GM19240 (cell line): ENCODE data around the gene ITGB5.

Experiments used
- DNase-seq: peaks from one replicate; pipeline ENCODE4 v3.0.0; 2011; ENCODE audit warnings: low spot score; ENCODE audit not compliant: insufficient read length

Gene ITGB5

DNA sequence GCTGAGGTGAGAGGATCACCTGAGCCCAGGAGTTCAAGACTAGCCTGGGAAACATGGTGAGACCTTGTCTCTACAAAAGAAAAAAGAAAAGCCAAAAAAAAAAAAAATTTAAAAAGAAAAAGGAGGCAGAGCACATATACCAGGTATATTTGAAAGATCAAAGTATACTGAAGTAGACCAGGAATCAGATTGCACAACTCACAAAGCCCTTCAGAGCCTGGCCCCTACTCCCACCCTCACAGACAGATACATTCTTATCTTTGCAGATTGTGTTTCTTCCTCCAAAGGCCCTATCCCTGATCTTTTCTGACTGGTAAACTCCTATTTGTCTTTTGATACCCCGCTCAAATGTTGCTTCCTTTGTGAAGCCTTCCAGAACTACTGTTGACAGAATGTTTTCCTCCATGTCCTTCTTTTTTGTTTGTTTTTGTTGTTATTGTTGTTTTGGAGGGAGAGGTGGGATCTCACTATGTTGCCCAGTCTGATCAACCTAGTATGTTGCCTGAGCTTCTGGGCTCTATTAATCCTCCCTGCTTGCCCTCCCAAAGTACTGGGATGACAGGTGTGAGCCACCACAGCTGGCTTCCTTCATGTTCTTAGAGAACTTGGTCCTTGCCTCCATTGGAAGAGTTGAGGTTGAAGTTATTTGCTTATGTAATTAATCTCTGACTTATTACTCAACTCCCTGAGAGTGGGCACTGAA lies 9.8 kb upstream of the ITGB5 start:
- DNase-seq, result no peak

DNA sequence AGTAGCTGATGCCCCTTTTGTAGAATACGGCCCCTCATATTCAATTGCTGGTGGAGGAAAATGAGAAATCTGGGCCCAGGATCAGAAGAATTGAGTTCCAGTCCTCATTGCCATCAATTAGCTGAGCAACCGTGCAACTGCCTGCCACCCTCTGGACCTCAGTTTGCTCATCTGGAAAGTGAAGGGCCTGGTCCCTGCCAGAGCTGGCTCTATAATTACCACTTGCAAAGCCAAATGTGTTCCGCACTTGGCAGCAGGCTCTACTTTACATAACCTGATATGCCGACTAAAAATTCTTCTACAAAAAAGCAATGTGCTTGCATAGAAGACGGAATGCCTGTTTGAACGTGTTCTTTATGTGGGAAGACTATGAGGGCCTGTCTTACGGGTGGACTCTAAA lies 8.6 kb upstream of the ITGB5 start:
- DNase-seq, result no peak

DNA sequence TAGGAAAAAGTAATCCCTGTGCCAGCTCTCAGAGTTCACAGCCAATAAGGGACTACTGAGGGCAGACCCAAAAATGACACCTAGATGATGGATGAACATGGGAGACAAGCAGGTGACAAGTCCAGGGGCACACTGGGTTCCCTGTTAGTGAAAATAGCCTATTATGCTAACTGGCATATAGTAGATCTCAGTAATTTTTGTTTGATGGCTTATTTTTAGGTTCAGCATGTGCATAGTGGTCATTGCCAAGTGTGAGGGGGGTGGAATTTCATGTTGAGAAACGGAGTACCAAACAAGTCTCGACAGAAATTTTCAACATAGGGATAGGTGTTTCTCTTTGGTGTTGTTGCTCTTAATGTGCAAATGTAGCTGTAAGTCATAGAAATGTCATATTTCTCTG lies 6.4 kb upstream of the ITGB5 start:
- DNase-seq, result no peak

DNA sequence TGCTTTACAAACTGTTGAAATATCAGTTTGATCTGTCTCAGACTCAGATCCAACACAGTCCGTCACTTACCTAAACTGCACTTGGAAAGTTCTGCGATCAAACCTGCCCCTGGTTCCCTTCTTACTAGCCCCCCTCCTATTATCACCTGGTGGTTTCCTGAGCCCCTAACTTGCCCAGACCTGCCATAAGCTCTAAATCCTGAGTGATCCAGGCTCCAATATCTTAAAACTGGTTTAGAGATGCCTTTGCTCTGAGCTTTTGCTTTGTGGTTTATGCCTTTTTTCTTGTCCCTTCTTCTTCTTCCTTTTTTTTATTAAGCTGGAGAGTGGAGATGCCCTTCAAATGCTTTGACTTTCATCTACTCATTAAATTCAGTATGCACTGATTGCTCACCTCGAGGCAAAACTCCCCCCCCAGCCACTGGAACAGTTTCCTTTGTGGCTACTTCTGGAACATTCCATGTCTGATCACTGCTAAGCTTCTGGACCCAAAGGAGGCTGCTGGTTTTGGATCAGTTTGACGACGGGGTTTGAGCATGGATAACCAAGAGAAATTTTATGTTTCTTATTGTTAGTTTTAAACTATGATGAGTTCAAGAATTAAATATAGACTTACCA lies 3.5 kb upstream of the ITGB5 start:
- no peak for DNase-seq

DNA sequence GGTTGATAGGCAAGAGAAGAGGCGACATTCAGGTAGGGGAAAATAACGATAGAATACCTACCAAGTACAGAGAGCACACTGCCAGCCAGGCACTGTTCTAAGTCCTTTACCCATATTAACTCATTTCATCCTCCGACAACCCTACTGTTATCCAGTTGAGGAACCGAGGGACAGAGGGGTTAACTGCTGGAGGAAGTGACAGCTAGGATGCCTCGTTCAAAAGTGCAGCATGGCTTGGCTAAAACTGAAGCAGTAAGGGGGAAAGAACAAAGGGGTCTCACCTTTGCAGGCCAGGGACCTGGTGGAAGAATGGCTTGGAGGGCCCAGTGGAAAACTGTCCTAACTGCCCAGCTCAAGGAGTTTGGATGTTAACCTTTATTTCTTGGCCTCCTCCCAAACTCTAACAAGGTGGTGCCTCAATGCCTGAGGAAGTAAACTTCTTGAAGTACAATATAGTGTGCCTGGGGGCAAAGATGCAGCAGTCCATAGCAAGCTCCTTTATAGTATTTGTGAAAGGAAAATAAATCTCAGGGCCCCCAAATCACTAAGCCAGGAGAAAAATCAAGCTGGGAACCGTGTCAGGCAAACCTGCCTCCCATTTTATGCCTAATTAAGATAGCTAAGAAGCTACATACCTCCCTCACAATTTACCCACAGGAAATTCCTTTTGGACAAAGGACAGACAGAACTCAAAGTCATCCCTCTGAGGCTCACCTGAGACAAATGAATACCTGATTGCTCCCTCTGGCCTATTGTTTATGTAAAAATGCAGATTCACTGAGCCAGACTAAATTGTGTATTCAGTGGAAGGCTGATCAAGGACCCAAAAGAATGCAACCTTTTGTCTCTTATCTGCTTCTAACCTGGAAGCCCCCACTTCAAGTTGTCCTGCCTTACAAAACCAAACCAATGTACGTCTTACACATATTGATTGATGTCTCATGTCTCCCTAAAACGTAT lies 1.6 kb upstream of the ITGB5 start:
- no peak for DNase-seq

DNA sequence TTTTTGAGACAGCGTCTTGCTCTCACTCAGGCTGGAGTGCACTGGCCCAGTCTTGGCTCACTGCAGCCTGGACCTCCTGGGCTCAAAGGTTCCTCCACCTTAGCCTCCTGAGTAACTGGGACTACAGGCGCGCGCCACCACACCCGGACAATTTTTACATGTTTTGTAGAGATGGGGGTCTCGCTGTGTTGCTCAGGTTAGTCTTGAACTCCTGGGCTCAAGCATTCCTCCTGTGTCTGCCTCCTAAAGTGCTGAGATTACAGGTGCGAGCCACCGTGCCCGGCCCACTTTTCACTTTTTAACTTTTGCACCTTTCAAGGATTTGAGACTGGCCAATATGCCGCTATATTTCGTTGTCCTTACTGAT lies 750 bp upstream of the ITGB5 start:
- no peak for DNase-seq

DNA sequence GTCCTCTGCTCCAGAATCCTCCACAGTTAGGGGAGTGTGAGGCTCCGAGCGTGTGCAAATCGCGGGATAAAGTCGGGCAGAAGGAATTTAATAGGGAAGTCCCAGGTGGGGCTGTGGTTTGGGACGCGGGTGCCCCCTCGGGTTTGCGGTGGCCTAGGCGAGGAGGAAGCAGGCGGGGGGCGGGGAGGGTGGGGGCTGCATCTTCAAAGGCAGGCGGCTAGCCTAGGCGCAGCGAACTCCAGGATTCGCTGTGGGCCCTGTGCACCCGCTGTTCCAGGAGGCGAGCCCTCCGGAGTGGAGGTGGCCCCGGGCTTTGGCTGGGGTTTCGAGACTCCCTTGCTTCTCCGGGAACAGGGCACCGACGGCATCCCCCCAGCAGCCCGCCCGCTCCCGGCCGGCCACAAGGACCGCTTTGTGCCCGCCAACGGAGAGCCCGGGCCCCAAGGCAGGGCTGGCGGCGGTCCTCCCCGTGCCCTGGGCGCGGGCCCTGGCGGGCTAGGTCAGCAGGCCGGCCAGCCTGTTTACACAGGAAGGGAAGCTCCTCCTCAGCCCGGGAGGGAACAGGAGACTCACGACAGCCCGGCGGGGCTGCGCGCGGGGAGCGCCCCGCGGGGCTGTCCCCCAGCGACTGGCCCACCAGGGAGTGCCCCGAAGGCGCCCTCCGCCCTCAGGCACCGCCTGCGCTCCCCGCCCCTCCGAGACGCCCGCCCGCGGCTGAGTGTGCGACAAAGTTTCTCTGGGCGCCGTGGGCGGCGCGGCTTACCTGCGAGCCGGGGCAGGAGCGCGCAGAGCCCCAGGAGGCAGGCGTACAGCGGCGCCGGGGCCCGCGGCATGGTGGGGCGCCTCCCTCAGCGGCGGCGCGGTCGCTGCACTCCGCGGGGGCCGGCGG lies 753 bp downstream of the ITGB5 start:
- DNase-seq, result no peak

DNA sequence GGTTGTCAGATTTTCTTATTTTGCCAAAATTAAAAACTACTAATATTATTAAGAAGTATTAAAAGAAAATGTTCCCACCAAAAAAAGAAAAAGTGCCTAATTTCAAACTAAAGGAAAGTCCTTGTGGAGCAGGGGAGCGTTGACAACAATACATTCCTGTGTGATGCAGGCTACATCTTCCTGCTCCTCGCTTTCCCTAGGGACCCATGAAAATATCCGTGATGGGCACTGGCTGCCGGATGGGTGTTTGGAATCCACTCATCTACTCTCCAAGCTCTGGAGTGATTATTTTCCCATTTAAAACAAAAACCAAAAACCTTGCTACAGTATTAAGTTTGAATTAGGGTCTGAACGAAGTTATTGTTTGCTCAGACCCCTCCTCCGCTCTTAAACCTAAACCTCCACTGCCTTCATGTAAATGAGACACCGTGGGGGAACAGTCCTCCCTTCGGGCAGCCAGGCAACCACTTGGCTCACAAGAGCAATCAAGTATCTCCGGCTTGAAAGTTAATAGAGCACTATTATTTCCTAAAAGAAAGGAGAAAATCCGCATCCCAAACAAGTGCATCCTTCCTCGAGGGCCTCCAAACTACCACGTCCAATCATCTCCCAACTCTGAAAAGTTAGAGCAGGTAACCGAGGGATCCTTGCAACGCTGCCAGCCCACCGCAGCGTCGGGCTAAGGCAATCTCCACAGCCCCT lies 1.5 kb downstream of the ITGB5 start:
- DNase-seq, result no peak

DNA sequence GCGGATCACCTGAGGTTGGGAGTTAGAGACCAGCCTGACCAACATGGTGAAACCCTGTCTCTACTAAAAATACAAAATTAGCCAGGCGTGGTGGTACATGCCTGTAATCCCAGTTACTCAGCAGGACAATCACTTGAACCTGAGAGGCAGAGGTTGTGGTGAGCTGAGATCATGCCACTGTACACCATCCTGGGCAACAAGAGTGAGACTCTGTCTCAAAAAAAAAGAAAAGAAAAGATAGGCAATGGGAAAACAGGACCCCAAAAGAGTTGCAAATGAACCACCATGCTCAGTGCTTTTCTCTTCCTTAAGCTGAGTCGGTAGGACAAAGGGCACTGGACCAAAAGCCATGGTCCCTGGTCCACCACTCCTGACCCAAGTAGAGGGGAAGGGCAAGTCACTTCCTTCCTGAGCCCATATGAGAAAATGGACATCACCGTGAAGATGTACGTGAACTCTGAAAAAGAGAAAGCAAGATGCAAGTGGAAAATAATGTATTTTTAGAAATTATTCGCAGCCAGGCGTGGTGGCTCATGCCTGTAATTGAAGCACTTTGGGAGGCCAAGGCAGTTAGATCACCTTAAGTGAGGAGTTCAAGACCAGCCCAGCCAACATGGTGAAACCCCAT lies 2.6 kb downstream of the ITGB5 start:
- DNase-seq, result no peak

DNA sequence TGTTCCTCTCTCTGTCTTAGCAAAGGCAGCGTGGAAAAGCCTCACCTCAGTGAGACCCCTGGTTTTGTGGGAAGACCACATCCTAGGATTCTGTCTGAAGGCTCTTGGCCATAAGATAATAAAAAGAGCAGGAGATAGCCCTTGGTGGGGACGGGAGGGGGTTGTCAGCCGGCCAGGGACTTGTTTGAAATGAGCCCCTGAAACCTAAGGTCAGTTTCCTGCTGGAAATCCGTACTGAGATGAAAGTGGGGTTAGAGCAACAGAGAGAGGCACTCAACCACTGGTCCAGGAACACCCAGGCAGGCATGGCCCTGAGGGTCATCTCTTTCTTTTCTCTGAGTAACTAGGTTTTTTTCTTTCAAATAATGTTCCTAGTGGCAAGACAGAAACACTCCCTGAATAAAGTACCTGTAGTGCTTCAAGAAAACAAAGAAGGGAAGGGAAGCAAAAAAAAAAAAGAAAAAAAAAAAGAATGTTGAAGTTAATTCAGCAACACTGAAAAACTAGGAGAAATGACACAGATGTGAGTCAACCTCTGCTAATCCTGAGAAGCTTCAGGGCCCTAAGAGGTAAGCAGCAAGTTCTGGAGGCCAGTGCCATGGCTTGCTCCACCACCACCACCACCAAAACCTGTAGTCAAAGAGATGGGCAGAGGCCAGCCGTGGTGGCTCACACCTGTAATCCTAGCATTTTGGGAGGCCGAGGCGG lies 3.2 kb downstream of the ITGB5 start:
- no peak for DNase-seq

DNA sequence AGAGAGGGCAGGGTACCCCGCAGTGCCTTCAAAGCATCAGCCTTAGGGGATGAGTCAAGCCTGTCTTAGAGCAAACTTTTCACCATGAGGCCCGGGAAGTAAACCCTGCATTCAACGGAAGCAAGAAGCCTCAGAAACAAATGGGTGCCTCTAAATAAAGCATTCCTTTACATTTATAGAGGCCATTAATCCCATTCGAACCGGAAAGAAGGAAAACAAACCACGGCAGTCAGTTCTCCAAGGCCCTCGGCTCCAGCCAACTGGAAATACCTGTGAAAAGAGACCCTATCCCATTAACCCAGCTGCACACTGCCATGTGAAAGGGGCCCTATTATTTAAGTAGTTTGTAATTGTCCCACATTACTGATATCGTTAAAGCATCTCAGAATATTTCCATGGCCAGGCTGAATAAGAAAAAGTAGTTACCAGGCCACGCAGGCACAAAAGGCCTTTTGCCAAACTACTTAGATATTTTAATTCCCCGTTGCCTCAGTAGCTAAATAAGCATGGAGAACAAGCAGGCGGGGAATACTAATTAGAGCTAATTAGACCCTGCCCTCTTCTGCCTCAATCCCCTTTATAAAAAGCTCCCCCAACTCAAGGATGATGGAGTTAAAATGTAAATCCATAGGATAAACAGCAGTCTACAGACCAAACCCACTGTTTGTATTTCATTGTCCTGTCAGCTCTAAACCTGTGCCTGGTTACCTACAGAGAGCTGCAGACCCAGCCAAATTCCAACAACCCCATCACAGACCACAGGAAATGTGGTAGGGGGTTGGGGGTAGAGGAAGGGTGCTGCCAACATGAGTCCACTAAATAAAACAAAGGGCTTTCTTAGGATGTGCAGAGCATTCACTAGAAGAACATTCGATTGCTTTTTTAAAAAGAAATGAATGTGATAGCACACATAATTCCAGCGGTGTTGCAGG lies 4.1 kb downstream of the ITGB5 start:
- no peak for DNase-seq

DNA sequence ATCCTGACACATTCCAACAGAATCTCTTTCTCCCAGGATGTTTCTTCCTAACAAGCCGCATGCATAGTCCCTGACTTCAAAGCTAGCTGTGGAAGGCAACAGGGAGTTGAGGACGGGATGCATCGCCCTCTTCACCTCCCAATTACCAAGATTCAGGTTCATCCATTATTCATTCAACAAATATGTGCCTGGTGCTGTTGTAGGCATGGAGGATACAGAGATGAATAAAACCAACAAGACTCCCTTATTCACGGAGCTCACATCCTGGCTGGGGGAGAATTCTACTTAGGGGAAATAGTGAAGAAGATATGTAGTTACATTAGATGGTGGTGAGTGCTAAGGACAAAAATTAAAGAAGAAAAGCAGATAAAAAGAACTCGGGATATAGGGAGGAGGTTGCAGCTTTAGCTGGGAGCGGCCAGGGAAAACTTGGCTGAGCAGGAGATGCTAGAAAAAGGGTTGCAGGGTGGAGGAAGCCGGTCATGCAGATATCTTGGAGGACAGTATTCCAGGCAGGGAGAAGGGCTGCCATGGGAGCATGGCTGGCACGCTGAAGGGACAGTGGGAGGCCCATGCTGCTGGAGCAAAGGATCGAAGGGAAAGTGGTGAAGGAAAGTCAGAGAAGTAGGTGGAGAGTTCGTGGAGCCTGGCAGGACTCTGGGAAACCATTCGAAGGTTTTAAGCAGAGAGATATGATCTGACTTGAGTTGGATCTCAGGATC lies 5.0 kb downstream of the ITGB5 start:
- no peak for DNase-seq

DNA sequence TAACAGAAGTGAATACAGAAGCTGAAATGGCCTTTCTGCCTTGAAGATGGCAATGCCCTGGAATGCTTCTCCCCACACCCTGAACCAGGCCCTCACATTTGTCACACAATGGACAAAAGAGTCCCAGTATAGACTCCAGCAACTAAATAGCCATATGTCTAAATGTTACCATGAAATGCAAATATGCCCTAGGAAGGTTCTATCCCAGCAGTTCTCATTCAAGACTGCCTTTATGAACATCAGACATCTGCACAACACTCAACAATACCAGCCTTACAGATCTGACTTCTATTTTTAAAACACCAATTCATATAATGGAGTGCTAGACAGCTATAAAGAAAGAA lies 7.9 kb downstream of the ITGB5 start:
- DNase-seq, result no peak

DNA sequence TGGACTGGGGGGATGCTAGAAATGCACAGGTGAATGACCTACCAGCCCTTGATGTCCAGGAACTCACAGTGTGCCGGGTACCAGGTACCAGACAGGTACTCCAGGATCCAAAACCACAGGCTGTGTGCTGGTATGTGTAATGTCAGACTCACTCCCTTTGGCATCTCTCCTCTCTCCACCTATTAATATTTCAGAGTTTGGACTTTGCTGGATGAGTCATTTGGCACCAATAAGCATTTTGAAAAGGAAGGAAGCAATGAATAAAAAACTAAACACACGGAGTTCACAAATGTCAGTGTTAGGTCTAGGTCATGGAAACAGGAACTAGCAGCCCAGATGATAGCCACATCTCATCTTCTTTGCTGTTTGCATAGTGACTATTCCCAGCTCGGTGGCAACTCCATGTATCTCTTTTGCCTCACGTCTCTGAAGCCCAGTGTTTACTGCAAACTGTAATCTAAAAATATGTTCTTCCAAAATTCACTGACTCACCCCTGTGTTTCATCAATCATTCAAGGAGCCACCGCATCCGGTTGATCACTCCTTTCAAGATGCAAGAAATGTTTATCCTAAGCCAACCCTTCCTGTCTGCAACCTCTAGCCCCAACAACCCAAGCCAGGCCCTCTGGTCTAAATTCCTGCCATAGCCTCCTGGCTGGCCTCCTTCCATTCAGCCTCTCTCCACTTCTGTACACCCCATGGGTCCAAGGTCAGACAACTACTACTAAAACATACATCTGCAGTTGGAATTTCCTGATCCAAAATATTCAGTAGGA lies 8.4 kb downstream of the ITGB5 start:
- DNase-seq, result no peak

DNA sequence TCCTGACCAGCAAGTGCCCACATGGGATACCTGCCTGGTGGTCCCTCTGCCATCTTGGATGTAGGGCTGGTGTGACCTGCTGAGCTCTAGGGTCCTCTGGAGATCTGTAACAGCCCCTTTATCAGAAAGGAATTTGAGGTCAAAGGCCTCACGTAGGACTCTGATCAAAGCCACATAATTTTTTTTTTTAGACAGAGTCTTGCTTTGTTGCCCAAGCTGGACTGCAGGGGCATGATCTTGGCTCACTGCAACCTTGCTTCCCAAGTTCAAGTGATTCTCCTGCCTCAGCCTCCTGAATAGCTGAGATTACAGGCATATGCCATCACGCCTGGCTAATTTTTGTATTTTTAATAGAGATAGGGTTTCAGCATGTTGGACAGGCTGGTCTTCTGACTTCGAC lies 9.5 kb downstream of the ITGB5 start:
- DNase-seq, result no peak

DNA sequence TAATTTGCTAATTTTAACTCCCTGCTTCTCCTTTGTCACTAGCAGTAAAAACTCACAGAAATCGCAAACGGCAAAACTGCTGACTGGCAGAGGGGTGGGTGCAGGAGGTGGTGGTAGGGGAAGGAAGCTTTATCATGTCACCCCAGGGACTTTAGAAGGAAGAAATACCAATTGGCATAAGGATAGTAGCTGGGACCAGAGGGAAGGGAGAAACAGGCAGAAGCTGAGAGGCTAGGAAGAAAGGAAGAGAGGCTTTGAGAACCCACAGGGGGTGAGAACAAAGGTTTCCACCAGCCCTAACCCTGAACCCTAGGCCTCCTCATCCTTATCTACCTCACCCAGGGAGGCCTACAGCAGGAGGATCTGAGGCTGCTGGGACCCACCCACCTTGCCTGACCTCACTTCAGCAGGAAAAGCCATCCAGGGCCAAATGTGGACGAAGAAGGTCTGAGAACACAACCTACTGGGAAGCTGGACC lies 10.7 kb downstream of the ITGB5 start:
- DNase-seq, result no peak

DNA sequence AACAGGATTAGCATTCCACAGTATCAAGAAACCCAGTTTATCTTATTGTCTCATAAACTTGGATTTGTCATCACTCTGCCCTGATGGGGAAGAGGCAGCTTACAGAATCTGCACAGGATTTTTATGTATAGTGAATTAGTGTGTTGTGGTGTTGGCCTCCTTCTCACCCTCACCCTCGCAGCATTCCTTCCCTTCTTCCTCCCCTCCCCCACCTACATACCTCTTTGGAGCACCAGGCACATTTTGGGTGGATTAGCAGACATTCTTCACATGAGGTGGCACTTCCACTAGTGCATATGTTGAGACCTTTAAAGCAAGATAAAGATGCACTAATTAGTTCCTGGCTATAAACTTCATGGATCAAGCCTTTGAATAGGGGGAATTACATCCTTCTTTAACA lies 13.9 kb downstream of the ITGB5 start:
- no peak for DNase-seq
